RWPE2 (cell line): ENCODE measurements around the gene DNM2.
A peak's percentile ranks its signal among the peaks of the same experiment; 100 is the strongest.
"Not testable (repeated sequence)": the region's sequence is repeated elsewhere in the genome, so short reads cannot be mapped to it uniquely, and the experiment has no call there.

Experiments used
- ATAC-seq: fragments of 200-7000 bp; cut with Tn5 transposase; 3 replicates; pipeline ENCODE4 v1.9.1; 2021; ENCODE audit warnings: low read depth
- DNase-seq: peaks from one replicate; pipeline ENCODE4 v3.0.0-alpha.2; 2020; ENCODE audit warnings: low spot score
- H3K27ac ChIP-seq: fragments of 450-650 bp; 2 replicates; pipeline ENCODE4 v1.5.1; 2017; ENCODE audit warnings: mild to moderate bottlenecking; ENCODE audit not compliant: poor library complexity, severe bottlenecking
- H3K27me3 ChIP-seq: fragments of 250-450 bp; sonication (Bioruptor Pico); 2 replicates; pipeline ENCODE4 v1.5.1; 2021; ENCODE audit warnings: mild to moderate bottlenecking, moderate library complexity; ENCODE audit not compliant: insufficient read depth, poor library complexity, severe bottlenecking
- H3K36me3 ChIP-seq: fragments of 250-450 bp; sonication (Bioruptor Pico); 2 replicates; pipeline ENCODE4 v1.5.1; 2020; ENCODE audit warnings: low read depth, mild to moderate bottlenecking, moderate library complexity
- H3K4me1 ChIP-seq: fragments of 250-450 bp; sonication (Bioruptor Pico); 2 replicates; pipeline ENCODE4 v1.5.1; 2021; ENCODE audit warnings: mild to moderate bottlenecking, moderate library complexity; ENCODE audit not compliant: insufficient read depth, poor library complexity, severe bottlenecking
- H3K4me3 ChIP-seq: fragments of 250-450 bp; sonication (Bioruptor Pico); 2 replicates; pipeline ENCODE4 v1.5.1; 2021; ENCODE audit warnings: mild to moderate bottlenecking, moderate library complexity; ENCODE audit not compliant: severe bottlenecking
- H3K9me3 ChIP-seq: fragments of 250-450 bp; sonication (Bioruptor Pico); 2 replicates; pipeline ENCODE4 v1.5.1; 2021; ENCODE audit warnings: mild to moderate bottlenecking, moderate library complexity; ENCODE audit not compliant: severe bottlenecking
- CTCF ChIP-seq: fragments of 450-650 bp; IDR thresholded peaks from one replicate; pipeline ENCODE4 v1.5.1; 2017; ENCODE audit warnings: mild to moderate bottlenecking, moderate library complexity; ENCODE audit not compliant: poor library complexity, severe bottlenecking

DNM2 gene

GRCh38 chr19:10868872-10869547 lies 151.1 kb downstream of the DNM2 start:
- ATAC-seq: no peak
- TF ChIP-seq CTCF: no peak
- Histone ChIP-seq H3K9me3 (no peaks in the 10 kb centered on the region), H3K27ac (no peak overlapping the region), H3K4me3 (no peak overlapping the region), H3K27me3 (no peaks in the 10 kb centered on the region), H3K36me3 (peaks cover 3% of the 10 kb centered on the region; the same call in 1 of the 2 replicates), H3K4me1 (peaks cover 6% of the 10 kb centered on the region)
- no peak for DNase-seq

- H3K4me1 ChIP-seq, ATAC-seq, H3K27me3 ChIP-seq, H3K36me3 ChIP-seq, H3K4me3 ChIP-seq, DNase-seq, H3K9me3 ChIP-seq: not testable (repeated sequence)
- peak overlapping the region; percentile 33 for H3K27ac ChIP-seq
Observed at GRCh38 chr19:10869872-10870311, 152.0 kb downstream of the DNM2 start.

- Histone ChIP-seq H3K9me3 (no peaks in the 10 kb centered on the region), H3K27ac (peak overlapping the region; percentile 33), H3K36me3 (peaks cover 4% of the 10 kb centered on the region; the same call in 1 of the 2 replicates), H3K4me1 (peaks cover 6% of the 10 kb centered on the region), H3K4me3 (peak overlapping the region; percentile 28), H3K27me3 (no peaks in the 10 kb centered on the region)
- ATAC-seq: no peak
- TF ChIP-seq CTCF: no peak
- no peak for DNase-seq
Observed at GRCh38 chr19:10870501-10870954, 152.6 kb downstream of the DNM2 start.

GRCh38 chr19:10870955-10871603 lies 153.2 kb downstream of the DNM2 start, which contains the start of gene CARM1:
TSS of gene CARM1 (plus strand) at chr19:10871553. CDS start at chr19:10871703, 150 bp downstream.
- no peaks in the 10 kb centered on the region for H3K27me3 ChIP-seq
- H3K4me3 ChIP-seq: peak within 1 kb of the TSS; percentile 100
- DNase-seq (peak; percentile 96), ATAC-seq (peak; percentile 83)
- peaks cover 6% of the 10 kb centered on the region for H3K4me1 ChIP-seq
- peaks cover 4% of the 10 kb centered on the region; the same call in 1 of the 2 replicates for H3K36me3 ChIP-seq
- H3K27ac ChIP-seq: peak within 1 kb of the TSS; percentile 74
- peak; percentile 85 for TF ChIP-seq CTCF
- H3K9me3 ChIP-seq: no peaks in the 10 kb centered on the region

GRCh38 chr19:10871711-10872545 lies 154.0 kb downstream of the DNM2 start:
- H3K27me3 ChIP-seq: no peaks in the 10 kb centered on the region
- no peak for TF ChIP-seq CTCF
- H3K9me3 ChIP-seq: no peaks in the 10 kb centered on the region
- peaks cover 6% of the 10 kb centered on the region for H3K4me1 ChIP-seq
- no peak for DNase-seq
- H3K4me3 ChIP-seq: peak overlapping the region; percentile 100
- peak overlapping the region; percentile 74 for H3K27ac ChIP-seq
- peaks cover 4% of the 10 kb centered on the region; the same call in 1 of the 2 replicates for H3K36me3 ChIP-seq
- no peak for ATAC-seq
